Measurements from ENCODE around the gene PNPLA3.

PNPLA3 gene

GRCh38 chr22:43889860-43890253 is 33.7 kb upstream of the PNPLA3 start:
- Histone ChIP-seq H3K4me3 (replicated peaks; ENCODE audit: insufficient read depth, low read length) (no peak overlapping the region), H3K27ac (replicated peaks) (no peak overlapping the region), H3K27me3 (ENCODE audit: insufficient read depth, poor library complexity, severe bottlenecking) (peaks cover 35% of the 10 kb centered on the region)
- no peak for DNase-seq (ENCODE audit: low read depth in 1 of 2, low spot score in 1 of 2)
- TF ChIP-seq, protein P1, sequence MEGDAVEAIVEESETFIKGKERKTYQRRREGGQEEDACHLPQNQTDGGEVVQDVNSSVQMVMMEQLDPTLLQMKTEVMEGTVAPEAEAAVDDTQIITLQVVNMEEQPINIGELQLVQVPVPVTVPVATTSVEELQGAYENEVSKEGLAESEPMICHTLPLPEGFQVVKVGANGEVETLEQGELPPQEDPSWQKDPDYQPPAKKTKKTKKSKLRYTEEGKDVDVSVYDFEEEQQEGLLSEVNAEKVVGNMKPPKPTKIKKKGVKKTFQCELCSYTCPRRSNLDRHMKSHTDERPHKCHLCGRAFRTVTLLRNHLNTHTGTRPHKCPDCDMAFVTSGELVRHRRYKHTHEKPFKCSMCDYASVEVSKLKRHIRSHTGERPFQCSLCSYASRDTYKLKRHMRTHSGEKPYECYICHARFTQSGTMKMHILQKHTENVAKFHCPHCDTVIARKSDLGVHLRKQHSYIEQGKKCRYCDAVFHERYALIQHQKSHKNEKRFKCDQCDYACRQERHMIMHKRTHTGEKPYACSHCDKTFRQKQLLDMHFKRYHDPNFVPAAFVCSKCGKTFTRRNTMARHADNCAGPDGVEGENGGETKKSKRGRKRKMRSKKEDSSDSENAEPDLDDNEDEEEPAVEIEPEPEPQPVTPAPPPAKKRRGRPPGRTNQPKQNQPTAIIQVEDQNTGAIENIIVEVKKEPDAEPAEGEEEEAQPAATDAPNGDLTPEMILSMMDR (IDR thresholded peaks at IDR 0.05; ENCODE audit: insufficient read depth, low read length) = no peak
- TF ChIP-seq SPI1 (IDR thresholded peaks at IDR 0.05; ENCODE audit: borderline replicate concordance, low read depth) = no peak
- no peak for TF ChIP-seq POLR2AphosphoS5 (IDR thresholded peaks at IDR 0.05; ENCODE audit: low read depth)
- TF ChIP-seq GABPA (IDR thresholded peaks at IDR 0.05; ENCODE audit: low read depth) = no peak
- TF ChIP-seq, protein P2, sequence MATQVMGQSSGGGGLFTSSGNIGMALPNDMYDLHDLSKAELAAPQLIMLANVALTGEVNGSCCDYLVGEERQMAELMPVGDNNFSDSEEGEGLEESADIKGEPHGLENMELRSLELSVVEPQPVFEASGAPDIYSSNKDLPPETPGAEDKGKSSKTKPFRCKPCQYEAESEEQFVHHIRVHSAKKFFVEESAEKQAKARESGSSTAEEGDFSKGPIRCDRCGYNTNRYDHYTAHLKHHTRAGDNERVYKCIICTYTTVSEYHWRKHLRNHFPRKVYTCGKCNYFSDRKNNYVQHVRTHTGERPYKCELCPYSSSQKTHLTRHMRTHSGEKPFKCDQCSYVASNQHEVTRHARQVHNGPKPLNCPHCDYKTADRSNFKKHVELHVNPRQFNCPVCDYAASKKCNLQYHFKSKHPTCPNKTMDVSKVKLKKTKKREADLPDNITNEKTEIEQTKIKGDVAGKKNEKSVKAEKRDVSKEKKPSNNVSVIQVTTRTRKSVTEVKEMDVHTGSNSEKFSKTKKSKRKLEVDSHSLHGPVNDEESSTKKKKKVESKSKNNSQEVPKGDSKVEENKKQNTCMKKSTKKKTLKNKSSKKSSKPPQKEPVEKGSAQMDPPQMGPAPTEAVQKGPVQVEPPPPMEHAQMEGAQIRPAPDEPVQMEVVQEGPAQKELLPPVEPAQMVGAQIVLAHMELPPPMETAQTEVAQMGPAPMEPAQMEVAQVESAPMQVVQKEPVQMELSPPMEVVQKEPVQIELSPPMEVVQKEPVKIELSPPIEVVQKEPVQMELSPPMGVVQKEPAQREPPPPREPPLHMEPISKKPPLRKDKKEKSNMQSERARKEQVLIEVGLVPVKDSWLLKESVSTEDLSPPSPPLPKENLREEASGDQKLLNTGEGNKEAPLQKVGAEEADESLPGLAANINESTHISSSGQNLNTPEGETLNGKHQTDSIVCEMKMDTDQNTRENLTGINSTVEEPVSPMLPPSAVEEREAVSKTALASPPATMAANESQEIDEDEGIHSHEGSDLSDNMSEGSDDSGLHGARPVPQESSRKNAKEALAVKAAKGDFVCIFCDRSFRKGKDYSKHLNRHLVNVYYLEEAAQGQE (IDR thresholded peaks at IDR 0.05; ENCODE audit: insufficient replicate concordance, low read depth) = no peak

GRCh38 chr22:43890901-43891331 is 32.7 kb upstream of the PNPLA3 start:
- DNase-seq (ENCODE audit: low read depth in 1 of 2, low spot score in 1 of 2) = no peak
- no peak for TF ChIP-seq POLR2AphosphoS5 (IDR thresholded peaks at IDR 0.05; ENCODE audit: low read depth)
- TF ChIP-seq GABPA (IDR thresholded peaks at IDR 0.05; ENCODE audit: low read depth) = no peak
- no peak for TF ChIP-seq SPI1 (IDR thresholded peaks at IDR 0.05; ENCODE audit: borderline replicate concordance, low read depth)
- TF ChIP-seq, protein P1 (IDR thresholded peaks at IDR 0.05; ENCODE audit: insufficient read depth, low read length) = no peak
- TF ChIP-seq, protein P2 (IDR thresholded peaks at IDR 0.05; ENCODE audit: insufficient replicate concordance, low read depth) = no peak
- Histone ChIP-seq H3K4me3 (replicated peaks; ENCODE audit: insufficient read depth, low read length) (no peak overlapping the region), H3K27ac (replicated peaks) (no peak overlapping the region), H3K27me3 (ENCODE audit: insufficient read depth, poor library complexity, severe bottlenecking) (peaks cover 35% of the 10 kb centered on the region)

DNA sequence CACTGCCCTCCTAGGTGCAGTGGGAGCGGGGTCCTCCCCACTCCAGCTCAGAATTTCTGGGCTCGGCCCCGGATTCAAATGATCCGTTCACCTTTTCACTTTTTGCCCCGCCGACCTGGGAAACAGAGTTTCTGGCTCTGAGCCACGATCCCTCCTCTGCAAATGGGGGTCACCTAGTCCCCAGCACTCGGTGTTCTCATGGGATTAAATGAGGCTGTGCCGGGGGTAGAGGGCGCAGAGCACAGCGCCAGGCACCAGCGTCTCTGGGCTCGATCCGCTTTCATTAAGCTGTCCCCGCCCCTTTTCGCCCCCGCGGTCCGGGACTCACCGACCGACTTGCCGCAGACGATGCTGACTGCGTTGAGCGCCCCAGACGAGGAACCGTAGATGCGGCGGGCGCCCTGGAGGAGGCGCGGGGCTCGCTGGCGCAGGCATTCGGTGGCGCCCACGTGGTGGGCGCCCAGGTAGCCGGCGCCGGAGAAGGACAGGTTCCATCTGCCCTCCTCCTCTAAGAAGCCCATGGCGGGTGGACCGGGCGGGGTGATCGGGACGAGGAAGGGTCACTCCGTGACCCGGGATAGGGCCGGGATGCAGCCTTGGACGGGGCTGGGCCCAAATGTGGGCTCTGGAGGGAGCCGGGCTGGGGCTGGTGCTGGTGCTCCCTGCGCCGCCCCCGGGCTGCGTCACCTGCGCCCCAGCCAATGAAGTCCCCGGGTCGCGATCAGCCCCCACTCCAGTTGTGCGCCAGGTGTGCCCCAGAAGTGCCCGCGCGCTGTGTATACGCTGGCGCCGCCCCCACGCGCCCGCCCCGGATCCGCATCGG is 32.0 kb upstream of the PNPLA3 start, which contains the start of gene PNPLA5:
TSS of gene PNPLA5 (minus strand) at position 654 of the 823 bp plus-strand sequence. CDS start at position 521, 133 bp downstream.
- Histone ChIP-seq H3K27ac (replicated peaks) (no peak within 1 kb of the TSS), H3K27me3 (ENCODE audit: insufficient read depth, poor library complexity, severe bottlenecking) (peaks cover 35% of the 10 kb centered on the region), H3K4me3 (replicated peaks; ENCODE audit: insufficient read depth, low read length) (no peak within 1 kb of the TSS)
- DNase-seq (ENCODE audit: low read depth in 1 of 2, low spot score in 1 of 2) = no peak
- TF ChIP-seq, protein P2 (IDR thresholded peaks at IDR 0.05; ENCODE audit: insufficient replicate concordance, low read depth) = no peak
- TF ChIP-seq SPI1 (IDR thresholded peaks at IDR 0.05; ENCODE audit: borderline replicate concordance, low read depth) = no peak
- TF ChIP-seq GABPA (IDR thresholded peaks at IDR 0.05; ENCODE audit: low read depth) = no peak
- TF ChIP-seq, protein P1 (IDR thresholded peaks at IDR 0.05; ENCODE audit: insufficient read depth, low read length) = no peak
- TF ChIP-seq POLR2AphosphoS5 (IDR thresholded peaks at IDR 0.05; ENCODE audit: low read depth) = no peak
